Body of pancreas (tissue), 4 donors: ENCODE results near the gene B3GALT5.

Experiments
- CTCF ChIP-seq, 7 experiments: fragments of 450-650 bp in 4 of 7; fragments of 200-600 bp in 3 of 7; sonication (generic) in 3 of 7; IDR thresholded peaks; one replicate each; pipeline ENCODE4 v1.5.1; 2016 to 2019; ENCODE audit warnings: antibody characterized with exemption in 7 of 7
- POLR2A ChIP-seq, 3 donors: fragments of 450-650 bp; IDR thresholded peaks; one replicate each; pipeline ENCODE4 v1.6.1; 2016; ENCODE audit warnings: antibody characterized with exemption in 3 of 3, mild to moderate bottlenecking in 2 of 3

DNA sequence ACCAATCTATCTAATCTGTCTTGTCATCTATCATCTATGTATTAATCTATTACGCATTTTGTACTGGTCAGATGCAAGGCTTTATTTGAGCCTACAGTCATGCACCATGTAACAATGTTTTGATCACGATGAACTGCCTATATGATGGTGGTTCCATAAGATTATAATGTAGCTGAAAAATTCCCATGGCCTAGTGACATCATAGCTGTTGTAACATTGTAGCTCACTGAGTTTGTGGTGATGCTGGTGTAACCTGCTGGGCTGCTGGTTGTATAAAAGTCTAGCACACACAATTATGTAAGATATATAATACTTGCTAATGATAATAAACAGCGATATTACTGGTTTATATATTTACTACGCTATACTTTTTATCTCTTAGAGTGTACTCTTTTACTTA is 67.5 kb downstream of the B3GALT5 start:
- TF ChIP-seq CTCF (IDR thresholded peaks at IDR 0.05) (no peak), POLR2A (IDR thresholded peaks at IDR 0.05) (no peak)
